HG02798 (cell line): Measurements from ENCODE around the gene LRMDA.

Experiments used
- ATAC-seq: cut with Tn5 transposase; IDR thresholded peaks from one replicate; pipeline ENCODE4 v1.9.1; 2021; ENCODE audit warnings: mild to moderate bottlenecking; ENCODE audit not compliant: unreplicated experiment, poor library complexity

Gene LRMDA

DNA sequence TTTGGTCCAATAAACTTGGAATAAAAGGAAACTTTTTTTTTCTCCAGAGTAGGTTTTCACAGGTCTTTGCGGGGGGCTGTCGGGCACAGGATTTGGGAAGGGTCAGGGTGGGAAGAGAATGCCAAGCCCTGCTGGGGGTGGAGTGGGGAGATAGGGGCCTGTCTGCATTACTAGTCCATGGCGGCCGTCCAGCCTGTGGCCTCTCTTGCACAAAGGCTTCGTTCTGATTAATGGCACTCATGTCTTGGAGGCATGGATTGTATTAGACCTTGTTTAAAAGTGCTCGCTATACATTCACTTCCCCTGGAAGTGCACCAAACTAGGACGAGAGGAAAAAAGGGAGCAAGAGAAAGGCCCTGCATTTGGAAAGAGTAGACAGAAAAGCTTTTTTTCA, 37.2 kb downstream of the LRMDA start:
- ATAC-seq: no peak

DNA sequence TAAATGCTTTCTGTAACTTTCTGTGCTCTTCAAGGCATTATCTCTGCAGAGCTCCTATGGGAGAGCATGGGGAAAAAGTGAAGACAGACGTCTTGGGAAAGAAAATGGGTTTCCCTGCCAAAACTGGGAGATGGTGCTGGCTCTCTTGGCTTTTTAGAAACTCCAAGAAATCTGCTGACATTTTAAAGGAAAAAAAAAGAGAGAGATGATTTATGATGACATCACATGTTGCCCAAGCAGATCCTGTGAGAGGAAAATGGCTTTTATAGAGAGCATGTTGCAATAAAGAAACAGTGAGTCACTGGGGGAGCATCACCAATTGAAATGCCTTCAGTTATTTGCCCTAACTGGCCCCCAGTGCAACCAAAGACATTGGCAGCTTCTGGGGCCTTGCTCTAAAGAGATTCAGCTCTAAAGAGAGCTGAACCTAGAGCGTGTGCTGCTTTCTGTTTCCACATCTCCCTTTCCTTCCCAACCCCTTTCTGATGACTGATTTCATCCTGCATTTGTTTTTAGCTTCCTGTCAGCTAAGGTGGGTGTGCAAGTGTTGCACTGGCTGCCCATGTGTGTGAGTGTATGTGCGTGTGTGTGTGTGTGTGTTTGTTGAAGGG, 37.7 kb downstream of the LRMDA start:
- ATAC-seq: no peak

DNA sequence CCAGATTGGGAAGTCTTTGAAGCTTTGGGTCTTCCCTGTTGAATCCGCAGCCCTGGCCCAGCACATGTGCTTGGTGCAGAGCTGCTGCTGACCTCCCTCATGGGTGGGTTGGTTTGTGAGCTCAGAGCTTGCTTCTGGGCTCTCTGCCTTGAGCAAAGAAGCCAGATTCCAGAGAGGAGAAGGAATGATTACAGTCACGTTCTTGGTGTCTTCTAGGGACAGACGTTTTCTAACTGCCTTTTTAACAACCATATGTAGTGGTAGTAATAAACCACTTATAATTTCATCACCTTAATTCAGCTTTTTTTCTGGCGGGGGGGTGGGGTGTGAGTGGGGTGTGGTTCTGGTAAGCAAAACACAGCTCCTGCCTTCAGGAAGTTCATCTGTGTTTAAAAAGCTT, 39.5 kb downstream of the LRMDA start:
- ATAC-seq: no peak

DNA sequence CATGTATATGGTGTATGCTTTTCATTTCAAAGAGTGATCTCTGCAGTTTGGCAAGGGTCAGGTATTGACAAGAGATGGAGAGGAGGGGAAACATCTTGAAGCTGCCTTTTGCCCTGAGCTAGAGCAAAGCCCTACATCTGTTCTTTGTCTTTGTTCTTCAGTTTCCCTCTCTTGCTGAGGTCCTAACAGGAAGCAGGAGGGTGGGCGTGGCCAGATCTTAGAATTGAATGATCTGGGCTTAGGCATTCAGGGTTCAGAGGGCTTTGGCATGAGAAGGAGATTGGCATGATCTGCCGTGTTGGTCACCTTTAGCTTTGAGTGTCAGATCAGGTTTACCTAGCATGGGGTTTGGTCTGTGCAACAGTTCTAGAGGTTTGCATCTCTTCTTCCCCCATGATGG, 41.3 kb downstream of the LRMDA start:
- no peak for ATAC-seq

DNA sequence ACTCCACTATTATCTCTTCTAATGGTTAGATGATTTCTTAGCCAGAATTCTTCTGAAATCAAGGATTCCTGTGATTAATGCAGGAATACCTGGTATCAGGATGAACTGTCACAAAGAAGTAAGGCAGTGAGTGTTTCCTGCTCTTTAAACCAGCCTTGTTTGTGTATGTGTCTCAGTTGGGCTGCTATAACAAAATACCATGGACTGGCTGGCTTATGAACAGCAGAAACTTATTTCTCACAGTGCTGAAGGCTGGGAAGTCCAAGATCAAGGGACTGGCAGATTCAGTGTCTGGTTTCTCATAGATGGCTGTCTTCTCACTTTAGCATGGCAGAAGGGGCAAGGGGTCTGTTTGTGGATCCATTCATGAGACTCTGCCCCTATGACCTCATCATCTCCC, 42.7 kb downstream of the LRMDA start:
- no peak for ATAC-seq

DNA sequence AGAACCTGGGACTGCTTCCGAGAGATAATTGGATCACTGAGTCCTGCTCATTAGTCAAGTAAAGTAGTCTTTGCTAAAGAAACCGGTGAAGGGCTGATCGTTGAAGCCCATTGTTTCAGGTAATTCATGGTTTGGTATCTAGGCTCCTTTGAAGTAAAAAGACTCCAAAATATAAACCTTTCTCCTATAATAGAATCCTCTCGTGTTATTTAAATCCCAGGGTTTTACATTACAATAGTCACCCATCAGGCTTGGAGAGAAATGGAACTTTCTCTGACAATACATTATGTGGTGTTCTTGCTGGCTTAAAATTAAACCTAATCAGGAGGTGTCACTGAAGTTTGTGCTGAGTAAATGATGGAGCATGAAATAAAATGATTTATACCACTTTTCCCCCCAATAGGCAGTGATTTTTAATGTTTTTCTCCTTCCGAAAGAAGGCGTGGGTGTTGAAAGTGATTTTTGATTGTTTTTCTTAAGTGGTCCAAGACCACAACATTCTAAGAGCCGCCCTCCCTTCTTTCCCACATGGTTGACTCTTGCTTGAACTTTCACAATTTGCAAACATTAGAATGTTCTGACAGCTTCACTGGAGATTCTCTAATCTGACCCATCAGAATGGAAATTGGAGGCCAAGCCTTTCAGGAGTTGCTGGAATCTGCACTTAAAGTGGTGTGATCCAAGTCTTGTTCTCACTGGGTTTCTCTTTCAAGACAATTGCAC, 44.2 kb downstream of the LRMDA start:
- ATAC-seq: no peak

DNA sequence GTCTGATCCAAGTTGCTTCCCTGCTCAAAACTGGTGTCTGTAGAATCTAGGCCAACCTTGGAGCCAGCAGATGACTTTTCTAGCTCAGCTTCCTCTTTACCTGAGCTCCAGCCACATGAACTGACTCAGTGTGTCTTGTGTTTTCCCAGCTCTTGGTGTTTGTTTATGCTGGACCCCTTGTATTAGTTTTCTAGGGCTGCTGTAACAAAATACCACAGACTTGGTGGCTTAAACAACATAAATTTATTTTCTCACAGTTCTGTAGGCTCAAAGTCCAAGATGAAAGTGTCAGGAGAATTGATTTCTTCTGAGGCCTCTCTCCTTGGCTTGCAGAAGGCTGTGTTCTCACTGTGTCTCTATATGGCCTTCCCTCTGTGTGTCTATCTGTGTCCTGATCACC, 45.1 kb downstream of the LRMDA start:
- ATAC-seq: no peak

DNA sequence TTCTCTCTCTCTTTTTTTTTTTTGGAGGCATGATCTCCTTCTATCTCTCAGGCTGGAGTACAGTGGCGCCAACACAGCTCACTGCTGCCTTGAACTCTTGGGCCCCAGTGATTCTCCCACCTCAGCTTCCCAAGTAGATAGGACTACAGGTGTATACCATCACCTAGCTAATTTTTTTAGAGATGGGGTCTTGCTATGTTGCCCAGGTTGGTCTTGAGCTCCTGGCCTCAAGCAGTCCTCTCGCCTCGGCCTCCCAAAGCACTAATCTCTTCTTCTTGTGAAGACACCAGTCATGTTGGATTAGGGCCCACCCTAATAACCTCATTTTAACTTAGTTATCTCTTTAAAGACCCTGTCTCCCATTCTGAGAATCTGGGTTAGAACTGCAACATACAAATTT, 45.6 kb downstream of the LRMDA start:
- no peak for ATAC-seq

DNA sequence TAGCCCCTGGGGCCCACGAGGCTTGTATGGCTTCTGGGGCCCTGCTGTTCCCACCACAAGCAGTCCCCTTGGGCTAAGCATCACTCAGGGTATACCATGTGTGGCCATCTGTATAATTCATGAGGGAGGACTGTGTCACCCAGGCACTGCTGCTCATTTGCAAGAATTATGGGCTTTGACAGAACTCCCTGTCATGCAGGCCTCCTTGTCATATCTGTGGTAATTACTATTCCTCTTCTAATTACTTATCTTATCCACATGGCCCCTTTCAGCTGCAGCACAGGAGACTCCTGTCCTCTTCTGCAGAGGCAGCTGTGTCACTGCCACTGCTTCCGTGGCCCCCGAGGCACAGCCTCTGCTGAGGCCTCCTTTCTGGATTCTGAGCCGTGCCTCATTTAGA, 46.3 kb downstream of the LRMDA start:
- ATAC-seq: no peak

DNA sequence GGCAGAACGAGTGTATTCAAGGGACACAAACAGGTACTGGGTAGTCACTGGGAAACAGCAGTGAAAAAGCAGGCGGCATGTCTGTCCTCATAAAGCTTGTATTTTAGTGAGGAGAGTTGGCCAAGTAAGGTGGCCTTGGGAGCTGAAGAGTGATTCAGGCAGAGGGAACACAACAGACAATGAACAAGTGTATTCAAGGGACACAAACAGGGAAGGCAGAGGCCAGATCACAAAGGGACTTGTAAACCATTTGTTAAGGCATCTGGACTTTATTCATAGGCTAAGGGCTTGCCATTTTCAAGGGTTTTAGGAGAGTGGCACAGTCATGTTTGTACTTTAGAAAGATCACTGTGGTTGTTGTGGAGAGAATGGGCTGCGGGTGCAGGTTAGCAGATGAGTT, 49.0 kb downstream of the LRMDA start:
- ATAC-seq: no peak

DNA sequence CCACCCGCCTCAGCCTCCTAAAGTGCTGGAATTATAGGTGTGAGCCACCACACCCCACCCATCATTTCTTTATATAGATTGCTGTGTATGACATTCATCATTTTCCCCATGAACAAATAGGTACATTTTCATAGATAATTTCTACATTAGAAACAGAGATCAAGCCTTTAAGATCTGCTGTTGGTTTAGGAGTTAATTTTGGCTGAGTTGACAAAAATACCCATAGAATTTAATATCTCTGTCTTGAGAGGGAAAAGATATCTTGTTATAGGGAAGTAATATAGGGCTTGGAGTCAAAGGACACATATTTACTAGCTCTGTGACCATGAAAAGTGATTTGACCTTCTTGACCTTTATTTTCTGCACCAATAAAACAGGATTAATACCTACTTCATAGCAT, 51.8 kb downstream of the LRMDA start:
- ATAC-seq: no peak

DNA sequence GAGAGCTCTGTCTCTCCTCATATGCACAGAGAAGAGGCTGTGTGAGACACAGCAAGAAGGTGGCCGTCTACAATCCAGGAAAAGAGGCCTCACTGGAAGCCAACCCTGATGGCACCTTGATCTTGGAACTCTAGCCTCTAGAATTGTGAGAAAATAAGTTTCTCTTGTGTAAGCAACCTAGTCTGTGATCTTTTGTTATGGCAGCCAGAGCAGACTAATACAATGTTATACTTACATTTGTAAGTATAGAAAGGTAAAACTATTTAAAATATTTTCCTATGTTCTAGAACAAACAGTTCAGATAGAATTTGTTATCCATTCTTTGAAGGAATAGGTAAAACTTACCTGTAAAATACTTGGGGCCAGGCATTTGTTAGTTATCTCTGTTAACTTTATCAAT, 53.3 kb downstream of the LRMDA start:
- ATAC-seq: no peak

DNA sequence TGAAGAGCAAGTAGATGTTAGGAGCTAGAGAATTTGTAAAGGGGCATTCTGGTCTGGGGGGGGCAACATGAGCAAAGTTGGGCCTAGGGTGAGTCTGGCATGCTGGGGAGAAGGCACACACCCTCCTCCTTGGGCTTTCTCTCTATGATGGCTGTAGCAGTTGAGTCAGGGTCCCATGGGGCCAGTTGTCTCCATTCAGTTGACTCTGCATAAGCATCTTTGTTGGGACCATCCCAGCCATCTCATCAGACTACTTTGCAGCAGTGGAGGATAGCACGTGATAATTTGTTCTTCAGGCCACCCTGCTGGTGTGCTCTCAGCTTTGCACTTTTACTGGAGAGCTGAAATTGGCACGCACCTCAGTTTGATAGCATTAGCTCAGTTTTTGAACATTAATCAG, 55.2 kb downstream of the LRMDA start:
- ATAC-seq: no peak

DNA sequence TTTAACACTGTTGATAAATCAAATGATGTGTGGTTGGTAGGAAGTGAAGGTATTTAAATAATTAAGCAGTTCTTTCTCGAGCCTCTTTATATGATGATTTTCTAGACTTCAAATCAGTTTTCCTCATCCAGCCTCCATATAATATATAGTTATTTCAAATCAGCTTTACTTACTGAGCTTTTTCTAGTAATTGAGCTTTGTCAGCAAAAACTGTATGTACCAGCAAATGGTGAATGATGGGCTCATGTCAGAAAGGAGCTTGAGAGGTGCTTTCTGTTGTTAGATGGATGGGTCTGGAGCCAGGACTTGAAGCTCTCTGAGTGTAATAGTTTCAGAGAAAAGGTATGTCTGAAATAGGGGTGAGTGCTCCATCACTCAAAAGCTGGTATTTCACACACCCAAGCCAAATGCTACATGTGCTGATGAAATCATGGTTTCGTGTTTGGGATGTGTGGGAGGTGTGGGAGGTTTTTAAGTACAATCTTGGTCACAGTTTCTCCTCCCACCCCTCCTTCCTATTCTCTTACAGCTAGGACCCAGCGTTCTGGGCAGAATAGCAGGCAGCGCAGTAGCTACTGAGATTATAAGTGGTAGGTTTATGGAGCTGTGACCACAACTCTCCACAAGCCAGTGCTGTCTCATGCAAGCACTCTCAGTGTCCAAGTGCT, 55.8 kb downstream of the LRMDA start:
- peak; percentile 87 for ATAC-seq

DNA sequence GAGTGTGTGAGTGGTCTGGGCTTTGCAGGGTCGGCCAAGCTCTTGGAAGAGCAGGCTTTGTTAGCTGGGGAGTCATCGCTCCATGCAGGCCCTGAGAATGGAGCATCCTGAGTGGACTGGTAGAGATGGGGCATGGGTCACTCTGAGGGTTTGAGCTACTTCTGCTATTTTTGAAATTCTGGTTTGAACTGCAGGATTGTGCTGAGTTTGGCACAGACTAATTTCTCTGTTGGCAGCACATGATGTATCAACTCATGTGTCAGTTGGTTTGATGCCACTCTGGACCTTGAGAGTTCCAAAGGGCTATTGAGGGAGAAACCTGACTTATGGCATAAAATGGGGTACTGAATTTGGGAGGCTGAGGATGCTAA, 56.3 kb downstream of the LRMDA start:
- no peak for ATAC-seq

DNA sequence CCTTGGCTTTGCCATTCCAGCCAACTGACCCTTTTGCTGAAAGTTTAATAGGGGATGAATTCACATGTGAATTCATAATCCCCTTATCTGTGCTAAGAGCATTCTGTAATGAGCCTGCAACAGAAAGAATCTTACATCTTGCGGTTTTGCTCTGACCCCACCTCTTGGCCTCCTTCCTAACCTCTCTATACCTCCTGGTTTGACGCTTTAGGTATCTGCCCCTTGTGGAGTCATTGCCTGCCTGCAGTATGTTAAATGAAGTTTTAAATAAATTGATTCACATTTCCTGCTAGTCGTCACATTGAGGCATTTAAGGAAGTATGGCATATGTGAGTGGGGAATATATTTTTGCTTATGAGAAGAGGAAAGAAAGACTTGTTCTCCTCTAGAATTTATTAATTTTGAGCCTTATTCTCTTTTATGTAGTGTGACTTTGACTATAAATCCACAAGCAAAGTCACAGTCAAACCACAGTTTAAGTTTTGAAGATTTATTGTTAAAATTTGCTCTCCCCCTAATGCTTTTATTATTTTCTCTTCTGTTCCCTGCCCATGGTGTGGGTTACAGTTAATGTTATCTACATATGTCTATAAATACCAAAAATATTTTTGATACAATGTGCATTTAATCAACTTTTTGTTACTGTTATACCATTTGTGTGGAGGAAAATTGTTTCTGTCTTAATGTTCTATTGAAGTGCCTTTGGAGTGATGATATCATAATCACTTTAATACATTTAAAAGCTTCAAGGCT, 60.9 kb downstream of the LRMDA start:
- no peak for ATAC-seq

DNA sequence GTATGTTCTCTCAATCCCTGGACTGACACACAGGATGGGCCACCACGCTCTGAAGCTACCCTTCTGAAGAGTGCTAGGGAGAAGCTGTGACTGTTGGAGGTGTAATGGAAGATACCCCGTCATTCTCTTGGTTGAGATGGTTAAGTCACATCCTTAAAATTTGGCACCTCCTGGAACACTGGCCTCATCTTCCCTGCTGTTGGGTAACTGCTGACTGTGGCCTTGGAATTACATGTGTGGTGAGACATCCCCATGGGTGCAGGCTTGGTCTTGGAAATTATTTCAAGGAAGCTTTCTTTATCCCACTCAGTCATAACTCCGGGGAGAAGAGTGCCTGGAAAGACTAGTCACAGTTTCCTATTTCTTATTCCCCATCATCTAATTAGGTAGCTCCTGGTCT, 62.0 kb downstream of the LRMDA start:
- no peak for ATAC-seq

DNA sequence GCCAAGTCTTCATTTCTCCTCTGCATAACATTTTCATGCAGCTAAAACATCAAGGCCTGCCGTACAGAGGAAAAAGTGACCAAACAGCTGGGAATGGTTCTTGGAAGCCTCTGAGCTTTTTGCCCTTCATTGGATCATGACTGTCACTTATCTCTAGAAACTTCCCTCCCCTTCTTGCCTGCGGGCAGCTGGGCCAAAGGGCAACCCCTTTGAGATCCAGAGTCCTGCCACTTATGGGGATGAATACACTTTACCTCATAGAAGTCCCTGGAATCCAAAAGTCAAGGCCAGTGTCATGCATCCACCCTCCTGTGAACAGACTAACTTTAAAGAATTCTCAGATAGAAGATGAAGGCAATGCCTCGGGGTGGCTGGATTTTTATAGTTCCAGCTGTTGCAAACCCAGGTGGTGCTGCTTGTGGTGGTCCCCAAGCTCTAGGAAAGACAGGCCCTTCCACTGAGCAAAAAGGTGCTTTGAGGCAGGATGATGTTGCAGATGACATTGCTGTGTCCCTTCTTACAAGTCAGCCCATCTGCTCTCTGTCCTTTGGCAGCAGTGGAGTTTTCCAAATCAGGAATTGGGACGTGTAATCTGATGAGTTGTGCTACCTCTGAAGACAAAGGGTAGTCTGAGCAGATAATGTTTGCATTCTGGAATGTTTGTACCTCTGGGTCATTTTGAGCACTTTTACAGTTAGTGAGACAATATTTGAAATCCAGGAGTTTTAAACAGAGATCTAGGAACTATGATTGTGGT, 64.2 kb downstream of the LRMDA start:
- no peak for ATAC-seq

DNA sequence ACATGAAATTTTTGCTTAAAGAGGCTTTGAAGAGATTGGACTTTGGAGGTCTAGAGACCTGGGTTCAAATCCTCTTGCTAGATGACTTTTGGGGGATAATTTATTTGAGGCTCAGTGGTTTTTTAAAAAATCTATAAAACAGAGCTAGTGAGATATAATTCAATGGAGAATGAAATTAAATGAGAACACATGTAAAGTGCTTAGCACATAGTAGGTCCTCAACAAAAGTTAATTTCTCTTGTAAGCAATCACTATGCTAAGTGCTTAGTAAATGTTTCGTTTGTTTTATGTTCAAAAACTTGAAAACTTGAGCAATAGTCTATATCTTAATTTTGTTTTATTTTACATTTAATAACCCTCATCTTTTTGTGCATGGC, 64.8 kb downstream of the LRMDA start:
- ATAC-seq: no peak

DNA sequence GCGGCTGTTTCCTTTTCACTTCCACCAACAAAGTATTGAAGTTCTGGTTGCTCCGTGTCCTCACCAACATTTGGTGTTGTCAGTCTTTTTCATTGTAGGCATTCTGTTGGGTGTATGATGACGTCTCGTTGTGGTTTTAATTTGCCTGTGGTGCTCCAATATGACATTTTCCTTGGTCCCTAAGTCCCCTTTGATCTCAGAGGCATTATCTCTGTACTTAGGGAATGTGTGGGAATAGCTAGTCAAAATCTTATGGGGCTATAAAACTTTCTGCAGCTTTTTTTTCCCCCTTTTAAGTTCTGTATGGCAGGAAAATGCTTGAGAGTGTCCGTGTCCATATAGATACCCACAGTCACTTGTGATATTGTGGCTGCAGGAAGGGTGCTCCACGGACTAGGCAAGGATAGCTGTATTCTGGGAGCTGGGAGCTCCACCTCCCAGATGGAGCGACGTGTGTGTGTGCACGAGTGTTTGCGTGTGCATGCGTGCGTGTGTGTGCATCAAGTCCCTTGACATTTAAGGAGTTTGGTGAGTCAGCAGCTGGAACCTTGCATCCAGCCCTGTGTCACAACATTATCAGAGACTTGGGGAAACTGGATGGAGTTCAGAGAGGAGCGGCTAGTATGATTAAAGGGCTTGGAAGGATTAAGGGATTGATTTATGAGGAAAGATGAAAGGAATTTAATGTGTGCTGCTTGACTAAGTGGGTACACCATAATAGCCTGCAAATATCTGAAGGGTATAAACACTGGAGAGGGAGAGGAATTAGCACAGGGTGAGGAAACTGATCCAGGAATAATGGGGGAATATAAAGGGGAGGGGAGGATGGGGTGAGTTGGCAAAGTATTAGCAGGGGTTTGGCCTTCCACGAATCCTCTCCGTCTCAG, 66.8 kb downstream of the LRMDA start:
- no peak for ATAC-seq
